GM19240 (cell line): ENCODE results near the gene TOB2.

ENCODE experiments used
- DNase-seq: peaks from one replicate; pipeline ENCODE4 v3.0.0; 2011; ENCODE audit warnings: low spot score; ENCODE audit not compliant: insufficient read length

TOB2 gene

DNA sequence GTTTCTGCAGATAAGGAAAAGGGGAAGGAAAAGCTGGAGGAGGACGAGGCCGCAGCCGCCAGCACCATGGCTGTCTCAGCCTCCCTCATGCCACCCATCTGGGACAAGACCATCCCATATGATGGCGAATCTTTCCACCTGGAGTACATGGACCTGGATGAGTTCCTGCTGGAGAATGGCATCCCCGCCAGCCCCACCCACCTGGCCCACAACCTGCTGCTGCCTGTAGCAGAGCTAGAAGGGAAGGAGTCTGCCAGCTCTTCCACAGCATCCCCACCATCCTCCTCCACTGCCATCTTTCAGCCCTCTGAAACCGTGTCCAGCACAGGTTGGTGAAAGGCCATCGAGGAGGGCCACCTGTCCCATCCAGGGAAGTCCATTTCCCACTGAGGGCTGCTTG is 59.3 kb downstream of the TOB2 start:
- no peak for DNase-seq

DNA sequence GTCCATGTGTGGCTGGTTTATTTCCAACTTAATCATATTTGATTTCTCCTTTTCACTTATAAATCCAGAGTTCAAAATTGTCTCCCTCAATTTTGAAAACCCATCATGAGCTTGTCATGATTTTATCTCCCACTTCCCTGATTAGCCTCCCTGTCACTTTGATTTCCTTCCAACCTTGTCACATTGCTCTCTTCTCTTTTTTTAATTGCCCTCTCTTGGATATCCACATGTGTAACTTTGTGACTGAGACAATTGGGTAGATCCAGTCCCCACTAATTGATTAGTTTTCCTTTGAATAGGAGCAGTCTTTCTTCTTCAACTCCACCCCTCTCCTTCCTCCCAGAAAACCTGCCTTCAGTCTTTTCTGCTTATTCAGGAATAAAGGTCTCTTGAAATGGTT is 62.5 kb downstream of the TOB2 start:
- no peak for DNase-seq
